Fibroblast of gingiva (primary cell): ENCODE measurements around the gene RPL36AL.

Experiments used
- DNase-seq: peaks from one replicate; pipeline ENCODE4 v3.0.0-alpha.2; 2011; ENCODE audit warnings: low read depth

Gene RPL36AL

DNA sequence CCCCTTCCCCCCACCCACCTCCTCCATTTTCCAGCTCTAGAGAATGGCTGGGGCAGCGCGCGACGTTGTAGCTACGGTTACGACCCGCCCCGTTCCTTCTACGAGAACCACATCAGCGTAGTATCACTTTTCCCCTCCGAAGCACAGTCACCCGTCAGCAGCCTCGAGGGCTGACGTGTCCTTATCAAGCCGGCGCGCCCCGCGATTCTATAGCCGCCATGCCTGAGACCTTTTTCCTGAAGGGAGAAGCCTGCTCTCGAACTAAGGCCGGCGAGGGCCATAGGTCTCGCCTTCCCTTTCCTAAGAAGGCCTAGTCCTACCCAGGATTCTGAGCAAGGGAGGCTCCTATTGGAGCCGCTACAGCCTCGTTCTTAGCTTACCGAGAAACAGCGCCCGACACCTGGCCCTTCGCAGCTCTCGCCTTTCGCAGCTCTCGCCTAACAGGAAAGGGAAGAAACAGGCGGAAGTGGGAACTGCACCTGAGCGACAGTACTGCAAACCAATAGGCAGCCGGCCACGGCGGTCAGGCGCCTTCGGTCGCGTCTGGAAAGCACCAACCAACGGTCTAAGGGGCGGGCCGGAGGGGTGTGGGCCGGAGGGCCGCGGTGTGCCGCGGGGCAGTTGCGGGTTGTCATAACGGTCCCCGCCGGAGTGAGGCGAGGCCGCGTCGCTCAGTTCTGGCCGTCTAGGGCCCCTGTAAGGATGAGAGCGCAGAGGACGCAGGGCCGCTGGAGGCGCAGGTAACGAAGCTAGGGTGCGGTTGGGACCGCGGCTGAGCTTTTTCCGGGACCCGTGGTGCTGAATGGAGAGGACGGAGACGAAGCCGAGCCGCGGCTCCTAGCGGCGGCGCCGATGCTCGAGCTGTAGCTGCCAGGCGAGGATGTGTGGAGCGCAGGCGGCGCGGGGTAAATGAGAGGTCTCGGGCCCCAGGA, at the start of gene RPL36AL, which contains the start of gene MGAT2:
Gene RPL36AL, minus strand, starts transcription at position 445 of the 932 bp plus-strand sequence. CDS start 1,522 bp downstream, outside the sequence.
Gene MGAT2, plus strand, starts transcription at position 618 of the 932 bp plus-strand sequence. CDS start 470 bp downstream, outside the sequence.
- DNase-seq: peak; percentile 99

DNA sequence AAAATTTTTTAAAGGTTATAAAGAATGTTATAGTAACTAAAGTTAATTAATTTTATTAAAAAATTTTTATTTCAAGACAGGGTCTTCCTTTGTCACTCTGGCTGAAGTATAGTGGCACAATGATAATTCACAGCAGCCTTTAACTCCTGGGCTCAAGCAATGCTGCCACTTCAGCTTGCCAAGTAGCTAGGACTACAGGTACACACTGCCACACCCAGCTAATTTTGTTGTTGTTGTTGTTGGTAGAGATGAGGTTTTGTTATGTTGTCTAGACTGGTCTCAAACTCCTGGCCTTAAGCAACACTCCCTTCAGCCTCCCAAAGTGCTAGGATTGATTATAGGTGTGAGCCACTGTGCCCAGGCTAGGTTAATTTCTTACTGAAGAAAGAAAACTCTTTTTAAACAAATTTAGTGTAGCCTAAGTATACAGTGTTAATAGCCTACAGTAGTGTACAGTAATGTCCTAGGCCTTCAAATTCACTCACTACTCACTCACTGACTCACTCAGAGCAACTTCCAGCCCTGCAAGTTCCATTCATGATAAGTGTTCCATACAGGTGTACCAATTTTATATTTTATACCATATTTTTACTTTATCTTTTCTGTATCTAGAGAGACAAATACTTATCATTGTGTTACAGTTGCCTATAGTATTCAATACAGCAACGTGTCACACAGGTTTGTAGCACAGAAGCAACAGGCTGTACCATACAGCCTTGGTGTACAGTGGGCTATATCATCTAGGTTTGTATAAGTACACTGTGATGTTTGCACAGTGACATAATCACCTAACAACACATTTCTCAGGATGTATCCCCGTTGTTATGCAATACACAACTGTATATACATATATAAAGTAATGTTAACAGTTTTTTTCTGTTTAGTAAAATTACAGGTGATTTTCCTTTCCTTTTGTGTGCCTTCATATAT, 39.4 kb upstream of the RPL36AL start:
- DNase-seq: no peak

GRCh38 chr14:49657500-49657899, 37.1 kb upstream of the RPL36AL start:
- DNase-seq: peak; percentile 8

DNA sequence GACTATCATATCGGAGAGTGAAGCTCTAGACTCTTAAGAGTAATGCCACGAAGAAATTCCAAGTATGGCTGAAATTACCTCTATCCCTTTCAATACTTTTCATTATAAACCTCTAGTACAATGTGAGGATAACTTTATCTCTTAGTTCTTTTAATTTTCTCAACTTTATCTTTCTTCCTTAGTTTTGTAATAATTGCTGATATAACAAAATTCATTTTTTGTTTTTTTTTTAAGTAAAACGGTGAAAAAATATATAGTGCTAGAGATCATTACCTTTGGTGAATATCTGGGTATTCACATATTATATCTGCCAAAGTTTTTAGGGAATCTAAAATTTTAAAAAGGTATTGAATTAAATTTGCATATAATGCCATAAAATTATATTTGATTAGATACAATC, 34.1 kb upstream of the RPL36AL start:
- no peak for DNase-seq

DNA sequence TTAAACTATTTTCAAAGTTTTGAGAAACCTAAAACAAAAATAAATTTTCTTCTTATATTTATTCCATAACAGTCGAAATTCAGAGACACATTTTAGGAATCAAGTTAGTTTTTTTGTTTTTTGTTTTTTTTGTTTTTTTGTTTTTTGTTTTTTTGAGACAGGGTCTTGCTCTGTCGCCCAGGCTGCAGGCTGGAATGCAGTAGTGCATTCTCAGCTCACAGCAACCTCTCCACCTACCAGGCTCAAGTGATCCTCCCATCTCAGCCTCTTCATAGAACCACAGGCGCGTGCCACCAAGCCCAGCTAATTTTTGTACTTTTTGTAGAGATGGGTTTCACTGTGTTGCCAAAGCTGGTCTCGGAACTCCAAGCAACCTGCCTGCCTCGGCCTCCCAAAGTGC, 33.1 kb upstream of the RPL36AL start:
- no peak for DNase-seq

DNA sequence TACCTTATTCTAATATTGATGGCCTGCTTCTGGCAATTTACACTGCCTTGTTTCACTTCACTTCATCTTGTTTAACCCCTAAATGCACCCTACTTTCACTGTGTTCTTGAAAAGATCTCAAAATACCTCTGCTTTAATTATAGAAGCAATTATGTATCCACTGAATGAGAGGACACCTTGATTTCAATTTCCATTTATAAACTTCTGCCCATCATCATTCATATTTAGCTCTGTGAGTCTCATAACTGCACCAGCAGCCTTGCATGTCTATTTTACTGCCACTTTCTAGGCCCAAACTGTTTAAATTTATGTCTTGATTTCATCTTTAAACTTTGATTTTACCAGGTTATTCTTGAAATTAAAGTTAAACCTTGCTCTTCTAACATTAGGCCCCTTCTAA, 21.7 kb upstream of the RPL36AL start:
- no peak for DNase-seq

GRCh38 chr14:49641697-49642129, 21.3 kb upstream of the RPL36AL start:
- DNase-seq: no peak

DNA sequence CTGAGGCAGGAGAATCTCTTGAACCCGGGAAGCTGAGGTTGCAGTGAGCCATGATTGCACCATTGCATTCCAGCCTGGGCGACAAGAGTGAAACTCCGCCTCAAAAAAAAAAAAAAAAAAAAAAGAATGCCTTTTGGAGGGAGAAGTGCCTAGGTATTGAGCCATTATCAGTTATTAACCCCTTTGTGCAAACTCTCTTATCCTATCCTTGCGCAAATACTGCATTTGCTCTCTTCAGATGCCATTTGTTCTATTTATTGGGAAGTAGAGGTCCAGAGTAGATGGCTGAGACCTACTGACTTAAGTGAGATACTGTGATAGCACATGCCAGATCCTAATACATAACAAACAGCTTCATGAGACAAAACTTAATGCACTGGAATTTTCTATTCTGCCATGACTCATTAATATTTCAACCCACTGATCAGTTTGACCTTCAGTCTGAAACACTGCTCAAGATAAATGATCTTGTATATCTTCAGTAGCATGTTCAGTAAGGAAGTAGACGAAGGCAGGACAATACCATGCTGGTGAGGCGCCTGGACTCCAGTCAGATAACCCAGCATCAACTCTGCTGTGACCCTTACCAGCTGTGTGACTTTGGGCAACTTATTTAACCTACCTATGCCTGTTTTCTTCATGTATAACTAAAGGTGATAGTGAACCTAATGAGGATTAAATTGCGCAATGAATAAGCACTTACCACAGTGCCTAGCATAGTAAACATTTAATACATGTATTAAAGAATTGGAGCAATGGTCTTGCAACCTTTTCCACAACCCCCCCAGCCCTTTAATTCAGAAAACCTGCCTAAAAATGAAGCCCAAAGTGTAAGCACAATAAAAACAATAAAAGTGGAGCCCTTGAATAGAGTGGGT, 20.4 kb upstream of the RPL36AL start:
- no peak for DNase-seq

GRCh38 chr14:49637534-49638078, 17.2 kb upstream of the RPL36AL start:
- DNase-seq: no peak

DNA sequence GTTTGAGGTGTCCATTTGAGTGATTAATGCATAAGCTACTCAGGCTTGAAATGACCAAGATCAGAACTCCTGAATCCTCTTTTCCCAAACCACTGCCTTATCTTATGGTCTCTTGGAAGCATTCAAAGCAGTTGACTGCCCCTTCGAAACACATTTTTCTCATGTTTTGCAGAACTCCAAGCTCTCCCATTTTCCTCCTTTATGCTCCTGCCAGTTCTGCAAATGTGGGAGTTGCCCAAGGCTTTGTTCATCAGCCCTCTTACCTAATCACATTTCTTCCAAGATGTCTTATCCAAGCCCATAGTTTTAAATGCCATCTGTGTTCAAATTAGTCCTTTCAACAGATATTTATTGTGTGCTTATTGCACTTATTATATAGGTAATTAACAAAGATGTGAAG, 16.4 kb upstream of the RPL36AL start:
- DNase-seq: no peak

DNA sequence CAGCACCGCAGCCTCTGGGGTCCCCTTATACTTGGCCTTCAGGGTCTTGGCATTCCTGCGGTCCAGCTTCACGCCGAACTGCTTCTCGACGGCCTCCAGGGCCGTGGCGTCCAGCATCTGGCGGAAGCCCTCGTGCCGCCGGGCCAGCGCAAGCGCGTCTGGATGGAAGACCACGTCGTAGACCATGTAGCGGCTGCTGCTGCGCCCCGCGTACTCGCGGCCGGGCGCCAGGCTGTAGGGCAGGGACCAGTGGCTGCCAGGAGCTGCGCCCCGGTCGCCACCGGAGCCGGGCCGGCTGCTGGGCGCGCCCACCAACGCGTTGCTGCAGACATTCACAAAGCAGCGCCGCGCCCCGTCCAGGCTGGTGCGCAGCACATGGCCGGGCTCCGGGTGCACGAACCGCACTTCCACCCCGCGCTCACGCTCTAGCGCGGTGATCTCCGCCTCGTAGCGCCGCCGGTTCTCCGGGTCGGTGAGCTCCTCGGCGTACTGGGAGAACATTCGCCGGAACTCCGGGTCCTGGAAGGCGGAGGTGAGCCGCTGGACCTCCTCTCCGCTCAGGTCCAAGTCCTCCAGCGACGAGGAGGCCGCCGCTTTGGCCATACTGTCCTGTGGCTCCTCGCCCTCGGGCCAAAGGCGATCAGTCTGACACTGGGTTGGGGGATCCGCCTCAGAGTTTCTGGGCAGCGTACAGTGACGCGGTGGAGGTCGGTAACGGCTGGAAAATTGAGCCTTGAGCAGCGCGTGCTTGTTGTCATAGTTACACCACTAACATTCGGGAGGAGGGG, 14.3 kb upstream of the RPL36AL start, which contains the start of gene DNAAF2:
Gene DNAAF2, minus strand, starts transcription at position 698 of the 788 bp plus-strand sequence. Its CDS starts 95 bp downstream, at position 603.
- DNase-seq: peak; percentile 74

DNA sequence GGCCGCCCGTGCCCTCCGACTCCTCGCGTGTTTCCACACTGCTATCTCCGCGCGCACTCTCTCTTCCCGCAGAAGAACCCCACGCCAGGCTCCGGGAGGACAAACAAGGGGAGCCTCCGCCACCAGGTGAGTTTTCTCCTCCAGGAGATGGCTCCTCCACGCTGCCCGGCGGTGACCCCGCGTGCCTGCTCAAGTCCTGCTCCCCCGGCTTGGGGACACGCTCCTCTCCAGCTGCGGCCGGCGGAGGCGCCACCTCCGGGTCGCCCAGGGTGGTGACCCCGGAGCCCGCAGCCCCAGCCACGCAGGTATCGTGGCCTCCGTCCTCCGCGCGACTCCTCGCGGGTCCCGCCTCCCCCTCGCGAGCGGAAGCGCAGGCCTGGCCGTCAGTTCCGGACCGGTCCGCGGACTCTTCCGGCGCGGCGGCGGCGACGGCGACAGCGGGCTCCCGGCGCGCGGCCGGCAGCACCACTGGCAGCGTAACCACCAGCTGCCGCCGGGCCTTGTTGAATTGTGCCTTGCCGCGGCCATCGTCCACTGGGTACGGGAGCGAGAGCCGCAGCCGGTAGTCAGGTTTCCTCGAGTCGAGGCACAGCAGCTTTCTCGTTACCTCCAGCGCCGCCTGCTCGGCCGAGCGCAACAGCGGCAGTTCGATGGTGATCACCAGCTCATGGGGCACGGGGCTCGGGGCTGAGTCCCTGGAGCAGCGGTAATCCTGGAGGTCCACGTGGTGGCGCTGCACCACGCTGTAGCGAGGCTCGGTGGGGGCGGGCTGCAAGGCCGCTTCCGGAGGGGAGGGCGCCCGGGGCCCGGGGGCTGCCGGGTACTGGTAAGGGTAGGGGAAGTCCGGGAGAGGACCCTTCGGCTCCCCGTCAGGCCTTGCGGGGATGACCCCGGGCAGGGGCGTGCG, 13.5 kb upstream of the RPL36AL start:
- peak; percentile 94 for DNase-seq

- no peak for DNase-seq
Observed at GRCh38 chr14:49623941-49624839, 3.8 kb upstream of the RPL36AL start.

DNA sequence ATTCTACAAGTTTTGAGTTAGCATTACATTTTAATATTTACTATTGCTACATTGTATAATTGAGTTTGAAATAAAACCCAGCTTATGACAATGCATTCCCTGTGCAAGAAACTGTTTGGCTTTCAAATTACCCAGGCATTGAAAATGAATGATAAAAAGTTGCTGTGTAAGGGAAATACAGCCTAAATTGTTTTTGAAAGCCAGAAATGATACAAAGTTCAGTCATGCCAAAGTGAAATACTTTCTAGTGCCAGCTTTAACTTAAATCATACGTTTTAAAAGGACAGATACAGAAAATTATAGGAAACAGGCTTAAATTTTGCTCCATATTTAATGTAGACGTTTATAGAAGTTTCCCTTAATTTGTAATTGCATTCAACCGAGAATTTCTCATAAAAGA, 3.0 kb upstream of the RPL36AL start:
- peak; percentile 17 for DNase-seq

- no peak for DNase-seq
Observed at GRCh38 chr14:49622022-49622607, 1.7 kb upstream of the RPL36AL start.

GRCh38 chr14:49621114-49621881, 872 bp upstream of the RPL36AL start:
- peak; percentile 70 for DNase-seq

GRCh38 chr14:49619730-49620129, 696 bp downstream of the RPL36AL start:
- no peak for DNase-seq
